ENCODE measurements around the gene AJAP1.

DNA sequence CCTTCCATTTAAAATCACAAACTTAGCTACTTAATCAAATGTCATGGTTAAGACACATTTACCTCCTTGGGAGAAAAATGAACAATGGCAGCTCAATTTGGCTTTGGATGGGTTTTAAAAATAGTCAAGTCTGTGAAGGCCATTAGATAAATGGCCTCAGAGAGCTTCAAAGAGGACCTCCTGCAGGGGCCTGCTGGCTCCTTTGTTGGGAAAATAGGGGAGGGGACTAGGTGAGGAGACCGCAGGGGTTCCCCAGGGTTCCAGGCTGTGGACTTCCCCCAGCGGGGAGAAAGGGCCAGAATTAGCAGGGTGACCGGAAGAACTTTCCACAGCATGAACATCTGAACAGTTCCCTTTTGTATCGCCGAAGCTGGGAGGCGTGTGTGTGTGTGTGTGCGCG, 3.4 kb upstream of the AJAP1 start:
- TF ChIP-seq EZH2 (IDR thresholded peaks at IDR 0.05) (no peak), CTCF (IDR thresholded peaks at IDR 0.05 in 2 of 3, conservative IDR thresholded peaks at IDR 0.05 in 1 of 3; ENCODE audit: borderline replicate concordance in 1 of 3, insufficient read depth in 1 of 3, low read depth in 2 of 3, low read length in 2 of 3) (no peak), FOSL1 (IDR thresholded peaks at IDR 0.05; ENCODE audit: low read depth) (no peak), POLR2A (IDR thresholded peaks at IDR 0.05; ENCODE audit: borderline replicate concordance, extremely low read depth, insufficient read depth, insufficient read length) (no peak), EZH2phosphoT487 (IDR thresholded peaks at IDR 0.05; ENCODE audit: borderline replicate concordance) (no peak), YY1 (IDR thresholded peaks at IDR 0.05; ENCODE audit: extremely low read depth, insufficient replicate concordance, low read depth, low read length) (no peak), ELF1 (IDR thresholded peaks at IDR 0.05; ENCODE audit: borderline replicate concordance, low read depth) (no peak), TCF7L2 (IDR thresholded peaks at IDR 0.05; ENCODE audit: borderline replicate concordance, extremely low read depth, insufficient read depth, insufficient read length) (no peak), SIN3A (IDR thresholded peaks at IDR 0.05; ENCODE audit: low read depth) (no peak), ZFX (IDR thresholded peaks at IDR 0.05) (no peak), SRF (IDR thresholded peaks at IDR 0.05; ENCODE audit: low read depth) (no peak)
- TF ChIP-seq, protein P1, sequence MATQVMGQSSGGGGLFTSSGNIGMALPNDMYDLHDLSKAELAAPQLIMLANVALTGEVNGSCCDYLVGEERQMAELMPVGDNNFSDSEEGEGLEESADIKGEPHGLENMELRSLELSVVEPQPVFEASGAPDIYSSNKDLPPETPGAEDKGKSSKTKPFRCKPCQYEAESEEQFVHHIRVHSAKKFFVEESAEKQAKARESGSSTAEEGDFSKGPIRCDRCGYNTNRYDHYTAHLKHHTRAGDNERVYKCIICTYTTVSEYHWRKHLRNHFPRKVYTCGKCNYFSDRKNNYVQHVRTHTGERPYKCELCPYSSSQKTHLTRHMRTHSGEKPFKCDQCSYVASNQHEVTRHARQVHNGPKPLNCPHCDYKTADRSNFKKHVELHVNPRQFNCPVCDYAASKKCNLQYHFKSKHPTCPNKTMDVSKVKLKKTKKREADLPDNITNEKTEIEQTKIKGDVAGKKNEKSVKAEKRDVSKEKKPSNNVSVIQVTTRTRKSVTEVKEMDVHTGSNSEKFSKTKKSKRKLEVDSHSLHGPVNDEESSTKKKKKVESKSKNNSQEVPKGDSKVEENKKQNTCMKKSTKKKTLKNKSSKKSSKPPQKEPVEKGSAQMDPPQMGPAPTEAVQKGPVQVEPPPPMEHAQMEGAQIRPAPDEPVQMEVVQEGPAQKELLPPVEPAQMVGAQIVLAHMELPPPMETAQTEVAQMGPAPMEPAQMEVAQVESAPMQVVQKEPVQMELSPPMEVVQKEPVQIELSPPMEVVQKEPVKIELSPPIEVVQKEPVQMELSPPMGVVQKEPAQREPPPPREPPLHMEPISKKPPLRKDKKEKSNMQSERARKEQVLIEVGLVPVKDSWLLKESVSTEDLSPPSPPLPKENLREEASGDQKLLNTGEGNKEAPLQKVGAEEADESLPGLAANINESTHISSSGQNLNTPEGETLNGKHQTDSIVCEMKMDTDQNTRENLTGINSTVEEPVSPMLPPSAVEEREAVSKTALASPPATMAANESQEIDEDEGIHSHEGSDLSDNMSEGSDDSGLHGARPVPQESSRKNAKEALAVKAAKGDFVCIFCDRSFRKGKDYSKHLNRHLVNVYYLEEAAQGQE (IDR thresholded peaks at IDR 0.05; ENCODE audit: low read depth): no peak
- TF ChIP-seq, protein P2, sequence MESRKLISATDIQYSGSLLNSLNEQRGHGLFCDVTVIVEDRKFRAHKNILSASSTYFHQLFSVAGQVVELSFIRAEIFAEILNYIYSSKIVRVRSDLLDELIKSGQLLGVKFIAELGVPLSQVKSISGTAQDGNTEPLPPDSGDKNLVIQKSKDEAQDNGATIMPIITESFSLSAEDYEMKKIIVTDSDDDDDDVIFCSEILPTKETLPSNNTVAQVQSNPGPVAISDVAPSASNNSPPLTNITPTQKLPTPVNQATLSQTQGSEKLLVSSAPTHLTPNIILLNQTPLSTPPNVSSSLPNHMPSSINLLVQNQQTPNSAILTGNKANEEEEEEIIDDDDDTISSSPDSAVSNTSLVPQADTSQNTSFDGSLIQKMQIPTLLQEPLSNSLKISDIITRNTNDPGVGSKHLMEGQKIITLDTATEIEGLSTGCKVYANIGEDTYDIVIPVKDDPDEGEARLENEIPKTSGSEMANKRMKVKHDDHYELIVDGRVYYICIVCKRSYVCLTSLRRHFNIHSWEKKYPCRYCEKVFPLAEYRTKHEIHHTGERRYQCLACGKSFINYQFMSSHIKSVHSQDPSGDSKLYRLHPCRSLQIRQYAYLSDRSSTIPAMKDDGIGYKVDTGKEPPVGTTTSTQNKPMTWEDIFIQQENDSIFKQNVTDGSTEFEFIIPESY (IDR thresholded peaks at IDR 0.05; ENCODE audit: extremely low read depth, insufficient replicate concordance, low read length): no peak
- TF ChIP-seq, protein P3, sequence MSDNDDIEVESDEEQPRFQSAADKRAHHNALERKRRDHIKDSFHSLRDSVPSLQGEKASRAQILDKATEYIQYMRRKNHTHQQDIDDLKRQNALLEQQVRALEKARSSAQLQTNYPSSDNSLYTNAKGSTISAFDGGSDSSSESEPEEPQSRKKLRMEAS (IDR thresholded peaks at IDR 0.05): no peak

Data from HCT116 (cell line).